ENCODE results near the gene GARIN5B. TPM values are rescaled to one million over a fixed set of nuclear protein-coding genes. Genes with fewer than 3 reads are reported as not detected.
A peak's percentile ranks its signal among the peaks of the same experiment; 100 is the strongest.

The GARIN5B gene
- total RNA-seq, 1 donor from 2014 or later, result 0.27 TPM

DNA sequence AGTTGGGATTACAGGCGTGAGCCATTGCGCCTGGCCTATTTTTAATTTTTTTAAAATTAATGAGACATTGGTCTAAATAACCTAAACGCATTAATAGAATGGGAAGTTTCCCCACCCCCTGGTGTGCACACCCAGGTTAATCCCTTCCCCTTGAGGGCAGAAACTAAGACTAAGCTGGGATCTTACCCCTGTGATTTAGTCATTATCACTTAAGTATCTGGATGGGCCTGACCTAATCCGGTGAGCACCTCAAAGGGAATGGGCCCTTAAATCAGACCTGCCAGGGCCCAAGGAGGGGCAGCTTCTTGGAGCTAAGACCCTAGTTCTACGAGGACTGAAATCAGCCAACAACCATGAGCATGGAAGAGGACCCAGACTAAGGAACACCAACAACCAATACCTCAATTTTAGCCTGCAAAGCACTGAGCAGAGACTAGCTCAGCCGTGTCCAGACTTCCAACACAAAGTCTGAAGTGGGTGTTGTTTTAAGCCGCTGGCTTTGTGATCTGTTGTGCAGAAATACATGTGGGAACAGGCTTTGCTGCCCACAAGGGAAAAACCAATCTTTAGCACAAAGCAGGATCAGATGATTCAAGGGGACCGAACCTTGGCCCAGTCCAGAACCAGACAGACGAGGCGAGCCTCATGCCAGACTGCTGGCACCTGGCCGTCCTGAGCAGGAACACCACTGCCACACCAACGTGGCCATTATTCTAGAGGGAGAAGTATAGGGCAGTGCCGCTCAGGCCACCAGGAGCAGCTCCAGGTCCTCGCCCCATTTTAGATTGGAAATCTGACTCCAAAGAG, 37.4 kb upstream of the GARIN5B start:
- Mint-ChIP-seq H3K36me3 (peaks cover 24% of the 10 kb centered on the region), H3K27me3 (ENCODE audit: low read depth) (no peaks in the 10 kb centered on the region), H3K9me3 (no peaks in the 10 kb centered on the region), H3K27ac (peak overlapping the region; percentile 50), H3K4me3 (no peak overlapping the region), H3K4me1 (peaks cover under 1% of the 10 kb centered on the region)
- no peak for DNase-seq (ENCODE audit: low spot score in 2 of 2, unreplicated experiment in 2 of 2)
- TF ChIP-seq, protein P1, sequence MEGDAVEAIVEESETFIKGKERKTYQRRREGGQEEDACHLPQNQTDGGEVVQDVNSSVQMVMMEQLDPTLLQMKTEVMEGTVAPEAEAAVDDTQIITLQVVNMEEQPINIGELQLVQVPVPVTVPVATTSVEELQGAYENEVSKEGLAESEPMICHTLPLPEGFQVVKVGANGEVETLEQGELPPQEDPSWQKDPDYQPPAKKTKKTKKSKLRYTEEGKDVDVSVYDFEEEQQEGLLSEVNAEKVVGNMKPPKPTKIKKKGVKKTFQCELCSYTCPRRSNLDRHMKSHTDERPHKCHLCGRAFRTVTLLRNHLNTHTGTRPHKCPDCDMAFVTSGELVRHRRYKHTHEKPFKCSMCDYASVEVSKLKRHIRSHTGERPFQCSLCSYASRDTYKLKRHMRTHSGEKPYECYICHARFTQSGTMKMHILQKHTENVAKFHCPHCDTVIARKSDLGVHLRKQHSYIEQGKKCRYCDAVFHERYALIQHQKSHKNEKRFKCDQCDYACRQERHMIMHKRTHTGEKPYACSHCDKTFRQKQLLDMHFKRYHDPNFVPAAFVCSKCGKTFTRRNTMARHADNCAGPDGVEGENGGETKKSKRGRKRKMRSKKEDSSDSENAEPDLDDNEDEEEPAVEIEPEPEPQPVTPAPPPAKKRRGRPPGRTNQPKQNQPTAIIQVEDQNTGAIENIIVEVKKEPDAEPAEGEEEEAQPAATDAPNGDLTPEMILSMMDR (IDR thresholded peaks at IDR 0.05; ENCODE audit: unreplicated experiment), result no peak

DNA sequence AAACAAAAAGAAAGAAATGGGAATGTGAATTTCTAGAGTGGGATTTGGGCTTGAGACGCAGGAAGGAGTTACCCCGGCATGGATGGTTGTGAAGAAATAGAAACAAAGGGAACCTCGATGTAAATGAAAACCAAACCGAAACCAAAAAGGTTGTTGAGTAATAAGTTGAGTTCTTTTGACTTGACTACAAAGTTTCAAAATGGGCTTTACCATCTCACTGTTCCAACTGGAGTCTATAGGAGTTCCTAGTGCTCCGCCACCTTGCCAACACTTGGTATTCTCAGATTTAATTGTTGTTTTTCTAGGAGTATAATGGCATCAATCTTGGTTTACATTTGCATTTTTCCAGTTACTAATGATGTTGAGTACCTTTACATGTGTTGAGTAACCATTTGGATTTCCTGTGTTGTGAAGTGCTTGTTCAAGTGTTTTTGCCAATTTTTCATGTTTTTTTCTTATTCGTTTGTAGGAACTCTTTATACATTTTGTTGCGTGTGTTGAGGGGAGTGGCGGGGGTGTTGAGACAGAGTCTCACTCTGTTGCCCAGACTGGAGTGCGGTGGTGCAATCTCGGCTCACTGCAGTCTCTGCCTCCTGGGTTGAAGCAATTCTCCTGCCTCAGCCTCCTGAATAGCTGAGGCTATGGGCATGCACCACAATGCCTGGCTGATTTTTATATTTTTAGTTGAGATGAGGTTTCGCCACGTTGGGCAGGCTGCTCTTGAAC, 35.3 kb upstream of the GARIN5B start:
- Mint-ChIP-seq H3K4me1 (peaks cover under 1% of the 10 kb centered on the region), H3K27ac (no peak overlapping the region), H3K27me3 (ENCODE audit: low read depth) (no peaks in the 10 kb centered on the region), H3K9me3 (no peaks in the 10 kb centered on the region), H3K4me3 (no peak overlapping the region), H3K36me3 (peaks cover 19% of the 10 kb centered on the region)
- no peak for DNase-seq (ENCODE audit: low spot score in 2 of 2, unreplicated experiment in 2 of 2)
- TF ChIP-seq, protein P1 (IDR thresholded peaks at IDR 0.05; ENCODE audit: unreplicated experiment), result no peak

DNA sequence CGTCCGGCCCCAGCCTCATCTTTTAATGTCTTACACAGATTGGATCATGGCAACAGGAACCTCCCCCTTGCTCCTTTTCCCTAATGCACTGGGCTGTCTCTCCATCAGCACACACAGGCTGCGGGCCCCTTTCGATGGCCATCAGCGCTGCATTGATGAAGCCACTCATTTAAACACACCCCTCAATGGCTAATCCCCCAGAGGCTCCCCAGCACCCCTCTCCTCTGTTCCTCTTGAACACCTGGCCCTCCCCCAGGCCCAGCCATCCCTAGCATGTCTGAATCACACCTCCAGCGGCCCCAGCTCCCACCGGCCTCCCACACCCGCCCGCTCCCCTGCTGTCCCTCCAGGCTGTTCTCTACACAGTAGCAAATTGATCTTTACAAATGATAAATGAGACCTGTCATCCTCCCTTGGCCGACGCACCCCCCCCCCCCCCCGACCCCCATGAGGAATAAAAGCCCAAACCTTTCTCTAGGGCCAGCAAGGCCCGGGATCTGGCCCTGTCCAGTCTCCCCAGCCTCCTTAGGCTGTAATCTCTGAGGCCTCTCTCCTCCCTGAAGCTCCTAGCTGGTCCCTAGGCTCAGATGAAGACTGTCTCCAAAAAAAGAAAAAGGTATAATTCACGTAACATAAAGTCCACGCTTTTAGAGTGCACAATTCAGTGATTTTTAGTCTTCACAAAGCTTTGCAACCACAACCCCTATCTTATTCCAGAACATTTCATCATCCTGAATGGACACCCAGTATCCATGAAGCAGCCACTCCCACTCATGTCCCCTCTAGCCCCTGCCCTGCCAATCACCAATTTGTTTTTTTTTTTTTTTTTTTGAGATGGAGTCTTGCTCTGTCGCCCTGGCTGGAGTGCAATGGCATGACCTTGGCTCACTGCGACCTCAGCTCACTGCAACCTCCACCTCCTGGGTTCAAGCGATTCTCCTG, 30.0 kb upstream of the GARIN5B start:
- H3K9me3 Mint-ChIP-seq, result no peaks in the 10 kb centered on the region
- H3K27ac Mint-ChIP-seq, result no peak overlapping the region
- H3K36me3 Mint-ChIP-seq, result peaks cover 15% of the 10 kb centered on the region
- H3K27me3 Mint-ChIP-seq (ENCODE audit: low read depth), result no peaks in the 10 kb centered on the region
- TF ChIP-seq, protein P1 (IDR thresholded peaks at IDR 0.05; ENCODE audit: unreplicated experiment), result no peak
- no peak for DNase-seq (ENCODE audit: low spot score in 2 of 2, unreplicated experiment in 2 of 2)
- H3K4me1 Mint-ChIP-seq, result peaks cover 26% of the 10 kb centered on the region
- H3K4me3 Mint-ChIP-seq, result no peak overlapping the region

DNA sequence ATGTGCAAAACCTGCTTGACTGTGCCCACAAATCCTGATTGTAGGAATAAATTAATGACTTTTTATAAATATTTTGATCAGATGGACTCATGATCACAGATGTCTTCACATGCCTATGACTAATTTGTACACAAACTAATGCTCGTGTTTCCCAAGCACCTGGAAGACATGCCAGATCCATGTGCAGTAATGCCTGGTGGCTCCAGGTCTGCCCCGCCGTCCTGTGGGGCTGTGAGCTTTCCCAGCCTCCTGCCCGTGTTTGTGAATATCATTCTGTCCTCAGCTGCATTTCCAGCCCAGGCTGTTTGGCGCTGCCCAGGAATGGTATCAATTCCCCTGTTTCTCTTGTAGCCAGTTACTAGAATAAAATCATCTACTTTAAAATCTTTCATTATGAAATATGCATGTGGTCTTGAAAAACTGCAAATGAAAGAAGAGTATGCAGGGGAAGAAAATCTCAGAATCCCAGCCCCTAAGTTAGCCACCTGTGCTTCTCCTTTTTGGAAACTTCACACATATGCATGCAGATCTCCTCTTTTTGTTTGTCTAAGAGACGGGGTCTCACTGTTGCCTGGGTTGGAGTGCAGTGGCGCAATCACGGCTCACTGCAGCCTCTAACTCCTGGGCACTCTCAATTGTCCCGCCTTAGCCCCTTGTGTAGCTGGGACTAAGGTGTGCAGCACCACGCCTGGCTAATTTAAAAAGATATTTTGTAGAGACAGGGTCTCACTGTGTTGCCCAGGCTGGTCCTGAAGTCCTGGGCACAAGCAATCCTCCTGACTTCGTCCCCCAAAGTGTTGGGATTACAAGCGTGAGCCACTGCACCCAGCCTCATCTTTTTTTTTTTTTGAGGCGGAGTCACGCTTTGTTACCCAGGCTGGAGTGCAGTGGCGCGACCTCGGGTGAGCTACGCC, 28.9 kb upstream of the GARIN5B start:
- DNase-seq (ENCODE audit: low spot score in 2 of 2, unreplicated experiment in 2 of 2), result no peak
- Mint-ChIP-seq H3K36me3 (peaks cover 14% of the 10 kb centered on the region), H3K4me3 (no peak overlapping the region)

More for the DNA sequence above, 28.9 kb upstream of the GARIN5B start:
- no peaks in the 10 kb centered on the region for H3K27me3 Mint-ChIP-seq (ENCODE audit: low read depth)
- H3K27ac Mint-ChIP-seq, result no peak overlapping the region
- TF ChIP-seq, protein P1 (IDR thresholded peaks at IDR 0.05; ENCODE audit: unreplicated experiment), result no peak
- H3K9me3 Mint-ChIP-seq, result no peaks in the 10 kb centered on the region
- H3K4me1 Mint-ChIP-seq, result peaks cover 37% of the 10 kb centered on the region
